IMR-90 (cell line): ENCODE measurements around the gene CCR5AS.

ENCODE experiments used
- CEBPB ChIP-seq: IDR thresholded peaks from 2 replicates; pipeline ENCODE4 v1.6.1; 2012; ENCODE audit warnings: low read depth, low read length, improper control_type of control experiment
- CTCF ChIP-seq: conservative IDR thresholded peaks from 2 replicates; pipeline ENCODE4 v1.5.1; 2012; ENCODE audit warnings: mild to moderate bottlenecking, low read depth, low read length, improper control_type of control experiment
- POLR2A ChIP-seq: IDR thresholded peaks from 2 replicates; pipeline ENCODE4 v1.6.1; 2012; ENCODE audit warnings: mild to moderate bottlenecking, low read depth, low read length
- RAD21 ChIP-seq: IDR thresholded peaks from 2 replicates; pipeline ENCODE4 v1.6.1; 2012; ENCODE audit warnings: low read length, improper control_type of control experiment
- SMC3 ChIP-seq: fragments of 150-350 bp; IDR thresholded peaks from 2 replicates; pipeline ENCODE4 v1.6.1; 2016; ENCODE audit warnings: low read depth, mild to moderate bottlenecking, antibody characterized with exemption, low read length, moderate library complexity

- TF ChIP-seq CTCF = no peak
- no peak for TF ChIP-seq RAD21
- no peak for TF ChIP-seq POLR2A
- TF ChIP-seq SMC3 = no peak
- no peak for TF ChIP-seq CEBPB
Observed at GRCh38 chr3:46400000-46400734, 6.7 kb downstream of the CCR5AS start.
